ENCODE measurements around the gene FAM200B.

Gene FAM200B

GRCh38 chr4:15735536-15735935 lies 53.9 kb downstream of the FAM200B start:
- no peak for DNase-seq (ENCODE audit: low read depth in 1 of 2, low spot score in 1 of 2)

- no peak for DNase-seq (ENCODE audit: low read depth in 1 of 2, low spot score in 1 of 2)
These were observed 55.0 kb downstream of the FAM200B start for GRCh38 chr4:15736514-15737050.

- DNase-seq (ENCODE audit: low read depth in 1 of 2, low spot score in 1 of 2) = no peak
These were observed 55.6 kb downstream of the FAM200B start for GRCh38 chr4:15737255-15737654.

- no peak for DNase-seq (ENCODE audit: low read depth in 1 of 2, low spot score in 1 of 2)
These were observed 57.2 kb downstream of the FAM200B start for GRCh38 chr4:15738877-15739276.
